ENCODE data around the gene MICAL3.

GRCh38 chr22:17883356-17883755 is 141.0 kb downstream of the MICAL3 start:
- TF ChIP-seq CTCF (IDR thresholded peaks at IDR 0.05) (no peak), POLR2A (IDR thresholded peaks at IDR 0.05) (no peak)

Data from tibial nerve (tissue), 3 donors.